Spleen (tissue), 7 donors: ENCODE measurements around the gene GINM1.

Source experiments
- POLR2A ChIP-seq, 3 donors: fragments of 450-650 bp; IDR thresholded peaks; one replicate each; pipeline ENCODE4 v1.5.1; 2017; ENCODE audit warnings: antibody characterized with exemption in 3 of 3, mild to moderate bottlenecking in 1 of 3
- POLR2AphosphoS5 ChIP-seq, 3 donors: sonication (generic); formaldehyde crosslinking; IDR thresholded peaks; one replicate each; pipeline ENCODE4 v1.5.1; 2017; ENCODE audit warnings: antibody characterized with exemption in 3 of 3
- TF ChIP-seq, protein P1 (sequence below), 11 experiments: fragments of 200-600 bp in 7 of 11; fragments of 450-650 bp in 4 of 11; sonication (generic) in 4 of 11; IDR thresholded peaks in 8 of 11; conservative IDR thresholded peaks in 3 of 11; 1 replicate in 7 of 11; 2 replicates in 4 of 11; pipeline versions ENCODE4 v1.4.0 to v1.8.0; 2016 to 2021; ENCODE audit warnings: antibody characterized with exemption in 11 of 11, inconsistent platforms in 4 of 11, mild to moderate bottlenecking in 1 of 11
- donor health status: DM: no; HTN: no; CAD: no; lungs with moderate emphysema.
- donor health status: DM: no; HTN: no; CAD: no.
- donor health status: DM: no; HTN: no; CAD: no.

DNA sequence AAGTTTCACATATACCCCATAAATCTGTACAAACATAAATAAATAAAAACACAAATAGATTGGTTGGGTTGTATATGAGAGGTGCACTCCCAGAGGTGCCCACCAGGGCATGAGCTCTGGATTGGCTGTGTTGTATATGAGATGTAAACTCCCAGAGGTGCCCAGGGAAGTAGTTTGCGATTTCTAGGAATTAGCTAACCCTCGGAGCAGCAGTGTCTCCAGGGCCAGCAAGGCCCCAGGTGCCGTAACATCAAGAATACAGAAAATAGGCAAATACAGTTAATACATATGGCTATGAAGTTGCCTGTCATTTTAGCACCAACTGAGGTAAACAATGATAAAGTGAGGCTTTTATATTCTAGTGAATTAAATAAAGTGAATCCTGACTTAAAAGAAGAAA is 5.4 kb upstream of the GINM1 start:
- no peak for TF ChIP-seq POLR2AphosphoS5 (IDR thresholded peaks at IDR 0.05)
- TF ChIP-seq, protein P1, sequence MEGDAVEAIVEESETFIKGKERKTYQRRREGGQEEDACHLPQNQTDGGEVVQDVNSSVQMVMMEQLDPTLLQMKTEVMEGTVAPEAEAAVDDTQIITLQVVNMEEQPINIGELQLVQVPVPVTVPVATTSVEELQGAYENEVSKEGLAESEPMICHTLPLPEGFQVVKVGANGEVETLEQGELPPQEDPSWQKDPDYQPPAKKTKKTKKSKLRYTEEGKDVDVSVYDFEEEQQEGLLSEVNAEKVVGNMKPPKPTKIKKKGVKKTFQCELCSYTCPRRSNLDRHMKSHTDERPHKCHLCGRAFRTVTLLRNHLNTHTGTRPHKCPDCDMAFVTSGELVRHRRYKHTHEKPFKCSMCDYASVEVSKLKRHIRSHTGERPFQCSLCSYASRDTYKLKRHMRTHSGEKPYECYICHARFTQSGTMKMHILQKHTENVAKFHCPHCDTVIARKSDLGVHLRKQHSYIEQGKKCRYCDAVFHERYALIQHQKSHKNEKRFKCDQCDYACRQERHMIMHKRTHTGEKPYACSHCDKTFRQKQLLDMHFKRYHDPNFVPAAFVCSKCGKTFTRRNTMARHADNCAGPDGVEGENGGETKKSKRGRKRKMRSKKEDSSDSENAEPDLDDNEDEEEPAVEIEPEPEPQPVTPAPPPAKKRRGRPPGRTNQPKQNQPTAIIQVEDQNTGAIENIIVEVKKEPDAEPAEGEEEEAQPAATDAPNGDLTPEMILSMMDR (IDR thresholded peaks at IDR 0.05 in 8 of 11, conservative IDR thresholded peaks at IDR 0.05 in 3 of 11), result peak in 7 of 11 experiments; percentile 9 to 53 (median 43)
- no peak for TF ChIP-seq POLR2A (IDR thresholded peaks at IDR 0.05)
